GM19193 (cell line): Measurements from ENCODE around the gene ENTREP1.

ENCODE experiments used
- POLR2A ChIP-seq: IDR thresholded peaks from 4 replicates; pipeline ENCODE4 v1.6.1; 2011; ENCODE audit not compliant: insufficient read depth, insufficient read length; ENCODE audit errors: extremely low read depth

Gene ENTREP1

GRCh38 chr9:69324549-69325401, at the start of gene ENTREP1:
Gene ENTREP1, plus strand, starts transcription at chr9:69325215. Its CDS starts 95 bp downstream, at chr9:69325310.
- TF ChIP-seq POLR2A: no peak

GRCh38 chr9:69276775-69277174, 48.2 kb upstream of the ENTREP1 start:
- no peak for TF ChIP-seq POLR2A

- no peak for TF ChIP-seq POLR2A
Observed at GRCh38 chr9:69279084-69279731, 45.8 kb upstream of the ENTREP1 start.

- no peak for TF ChIP-seq POLR2A
Observed at GRCh38 chr9:69279733-69280132, 45.3 kb upstream of the ENTREP1 start.

- no peak for TF ChIP-seq POLR2A
Observed at GRCh38 chr9:69283003-69283402, 42.0 kb upstream of the ENTREP1 start.

GRCh38 chr9:69292078-69292477, 32.9 kb upstream of the ENTREP1 start:
- TF ChIP-seq POLR2A: no peak

GRCh38 chr9:69293156-69293555, 31.9 kb upstream of the ENTREP1 start:
- no peak for TF ChIP-seq POLR2A

- TF ChIP-seq POLR2A: no peak
Observed at GRCh38 chr9:69295872-69296552, 29.0 kb upstream of the ENTREP1 start.

GRCh38 chr9:69297300-69297980, 27.6 kb upstream of the ENTREP1 start:
- TF ChIP-seq POLR2A: no peak

GRCh38 chr9:69299315-69299714, 25.7 kb upstream of the ENTREP1 start:
- no peak for TF ChIP-seq POLR2A

GRCh38 chr9:69299826-69300225, 25.2 kb upstream of the ENTREP1 start:
- no peak for TF ChIP-seq POLR2A

GRCh38 chr9:69303331-69303730, 21.7 kb upstream of the ENTREP1 start:
- no peak for TF ChIP-seq POLR2A

GRCh38 chr9:69307446-69308205, 17.4 kb upstream of the ENTREP1 start:
- TF ChIP-seq POLR2A: no peak
